ENCODE results near the gene SERF2. TPM values are rescaled to one million over a fixed set of nuclear protein-coding genes. Genes with fewer than 3 reads are reported as not detected.
A peak's percentile ranks its signal among the peaks of the same experiment; 100 is the strongest.

Gene SERF2
- total RNA-seq, 1 experiment from 2014 or later = 665 TPM

DNA sequence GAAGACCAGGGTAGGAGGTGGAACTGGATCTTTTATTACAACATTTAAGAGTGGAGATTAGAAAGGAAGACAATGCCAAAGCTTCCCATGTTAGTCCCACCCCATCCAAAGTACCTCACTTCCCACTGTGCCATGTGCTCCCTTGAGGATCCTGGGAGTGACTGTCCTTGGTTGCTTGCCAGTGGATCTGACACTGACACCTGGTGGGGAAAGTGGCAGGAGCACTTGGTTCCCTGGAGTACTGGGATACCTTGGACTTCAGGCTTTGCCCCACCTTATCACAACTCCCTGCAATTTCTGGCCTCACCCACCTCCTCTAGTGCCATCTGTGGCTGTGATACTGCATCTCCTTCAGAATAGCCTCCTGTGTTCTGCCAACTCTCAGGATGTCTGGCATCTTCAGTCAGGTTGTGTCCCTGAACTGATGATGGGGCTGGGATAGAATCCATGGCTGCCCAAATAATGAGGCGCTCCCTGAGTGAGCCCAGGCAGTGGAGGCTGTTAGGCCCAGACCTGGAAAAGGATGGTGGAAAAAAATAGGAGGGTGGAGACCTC, 16.6 kb upstream of the SERF2 start:
- intact Hi-C loops (cut with micrococcal nuclease) = loop anchor here (1.0 kb wide), 1 partner anchor 29 kb away; the partner anchor contains the start of gene PDIA3

DNA sequence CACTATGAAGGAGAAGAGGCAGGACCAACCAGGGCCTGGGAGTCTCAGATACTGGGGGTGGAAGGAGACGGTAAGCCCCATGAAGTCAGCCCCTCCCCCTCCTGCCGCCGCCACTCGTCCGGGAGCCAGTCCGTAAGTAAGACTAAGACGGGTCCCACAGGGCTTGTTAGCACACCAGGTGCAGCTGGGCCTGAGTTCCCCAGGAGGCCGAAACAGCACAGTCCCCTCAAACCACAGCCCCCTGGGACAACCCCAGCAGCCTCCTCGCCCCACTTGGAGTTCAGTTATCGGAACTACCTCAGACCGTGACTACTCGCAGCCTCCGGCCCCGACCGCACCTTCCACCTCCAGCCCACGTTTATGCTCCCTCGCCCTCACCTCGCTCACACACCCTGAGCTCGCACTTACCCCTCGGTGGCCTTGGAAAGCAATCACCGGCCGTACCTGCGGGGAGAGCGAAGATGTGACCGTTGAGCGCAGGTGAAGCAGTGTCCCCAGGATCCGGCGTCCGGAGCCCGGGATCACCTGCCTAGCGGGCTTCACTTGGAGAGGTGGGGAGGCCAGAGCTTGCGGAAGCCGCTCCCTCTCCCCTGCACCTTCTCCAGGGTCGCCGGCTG, 15.9 kb upstream of the SERF2 start:
- H3K4me3 ChIP-seq (ENCODE audit: low read length) = peak overlapping the region; percentile 83
- POLR2A ChIA-PET (ENCODE audit: unreplicated experiment) = interaction anchor here (0.5 to 0.6 kb wide), 2 partner anchors 265 to 380 kb away, joined by 3 to 5 read pairs; no protein-coding TSS in a partner anchor

More for the DNA sequence above, 16.6 kb upstream of the SERF2 start:
- TF ChIP-seq EZH2phosphoT487 (IDR thresholded peaks at IDR 0.05; ENCODE audit: borderline replicate concordance, low read length) = no peak
- TF ChIP-seq, protein P1, sequence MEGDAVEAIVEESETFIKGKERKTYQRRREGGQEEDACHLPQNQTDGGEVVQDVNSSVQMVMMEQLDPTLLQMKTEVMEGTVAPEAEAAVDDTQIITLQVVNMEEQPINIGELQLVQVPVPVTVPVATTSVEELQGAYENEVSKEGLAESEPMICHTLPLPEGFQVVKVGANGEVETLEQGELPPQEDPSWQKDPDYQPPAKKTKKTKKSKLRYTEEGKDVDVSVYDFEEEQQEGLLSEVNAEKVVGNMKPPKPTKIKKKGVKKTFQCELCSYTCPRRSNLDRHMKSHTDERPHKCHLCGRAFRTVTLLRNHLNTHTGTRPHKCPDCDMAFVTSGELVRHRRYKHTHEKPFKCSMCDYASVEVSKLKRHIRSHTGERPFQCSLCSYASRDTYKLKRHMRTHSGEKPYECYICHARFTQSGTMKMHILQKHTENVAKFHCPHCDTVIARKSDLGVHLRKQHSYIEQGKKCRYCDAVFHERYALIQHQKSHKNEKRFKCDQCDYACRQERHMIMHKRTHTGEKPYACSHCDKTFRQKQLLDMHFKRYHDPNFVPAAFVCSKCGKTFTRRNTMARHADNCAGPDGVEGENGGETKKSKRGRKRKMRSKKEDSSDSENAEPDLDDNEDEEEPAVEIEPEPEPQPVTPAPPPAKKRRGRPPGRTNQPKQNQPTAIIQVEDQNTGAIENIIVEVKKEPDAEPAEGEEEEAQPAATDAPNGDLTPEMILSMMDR (conservative IDR thresholded peaks at IDR 0.05; ENCODE audit: low read depth, low read length) = peak; percentile 81
- POLR2A ChIA-PET (ENCODE audit: unreplicated experiment) = no interaction called here
- CTCF ChIA-PET = no interaction called here
- DNase-seq = peak; percentile 95
- Histone ChIP-seq H3K9ac (ENCODE audit: low read length) (peak overlapping the region; percentile 53), H3K27me3 (ENCODE audit: low read length) (no peaks in the 10 kb centered on the region), H3K4me3 (ENCODE audit: low read length) (peak overlapping the region; percentile 83), H3K36me3 (ENCODE audit: low read depth, low read length) (peaks cover 34% of the 10 kb centered on the region), H3K4me1 (ENCODE audit: insufficient read depth, low read length) (peaks cover 17% of the 10 kb centered on the region; the same call in 1 of the 2 replicates), H3K27ac (ENCODE audit: low read length) (peak overlapping the region; percentile 44), H4K20me1 (ENCODE audit: low read length) (no peaks in the 10 kb centered on the region), H3K79me2 (ENCODE audit: low read length) (peaks cover 10% of the 10 kb centered on the region; the same call in 1 of the 2 replicates), H3K9me3 (ENCODE audit: low read length) (no peaks in the 10 kb centered on the region), H2AFZ (ENCODE audit: low read length) (peak overlapping the region; percentile 90; the same call in 1 of the 2 replicates), H3K9me2 (replicated peaks; ENCODE audit: low read length) (no peaks in the 10 kb centered on the region), H3F3A (ENCODE audit: low read length, unreplicated experiment) (no peaks in the 10 kb centered on the region), H3K4me2 (ENCODE audit: low read length) (peak overlapping the region; percentile 82)
- peak; percentile 54 for ATAC-seq
- BruUV-seq (replicated peaks) = no TSS peak

More for the DNA sequence above, 15.9 kb upstream of the SERF2 start:
- DNase-seq (peak; percentile 25), ATAC-seq (peak; percentile 18)
- peak overlapping the region; percentile 90 for H2AFZ ChIP-seq (ENCODE audit: low read length)
- CTCF ChIA-PET = interaction anchor here (1.1 kb wide), 1 partner anchor 48 kb away, joined by 4 read pairs; the partner anchor contains the start of gene MFAP1
- H3F3A ChIP-seq (ENCODE audit: low read length, unreplicated experiment) = no peaks in the 10 kb centered on the region
- no peak overlapping the region for H3K27ac ChIP-seq (ENCODE audit: low read length)
- H3K9ac ChIP-seq (ENCODE audit: low read length) = peak overlapping the region; percentile 53
- peaks cover 17% of the 10 kb centered on the region; the same call in 1 of the 2 replicates for H3K4me1 ChIP-seq (ENCODE audit: insufficient read depth, low read length)
- no peaks in the 10 kb centered on the region for H3K9me3 ChIP-seq (ENCODE audit: low read length)
- H3K27me3 ChIP-seq (ENCODE audit: low read length) = no peaks in the 10 kb centered on the region
- TF ChIP-seq EZH2phosphoT487 (IDR thresholded peaks at IDR 0.05; ENCODE audit: borderline replicate concordance, low read length) = no peak
- no peak for TF ChIP-seq EZH2 (IDR thresholded peaks at IDR 0.05; ENCODE audit: low read length, unreplicated experiment)
- TF ChIP-seq, protein P1 (conservative IDR thresholded peaks at IDR 0.05; ENCODE audit: low read depth, low read length) = no peak
- H3K36me3 ChIP-seq (ENCODE audit: low read depth, low read length) = peaks cover 29% of the 10 kb centered on the region
- intact Hi-C loops (cut with micrococcal nuclease) = loop anchor here (1.0 to 2.0 kb wide), 2 partner anchors 17 to 22 kb away; partner anchors contain the start of gene SERF2
- peaks cover 10% of the 10 kb centered on the region; the same call in 1 of the 2 replicates for H3K79me2 ChIP-seq (ENCODE audit: low read length)
- H4K20me1 ChIP-seq (ENCODE audit: low read length) = no peaks in the 10 kb centered on the region
- H3K9me2 ChIP-seq (replicated peaks; ENCODE audit: low read length) = no peaks in the 10 kb centered on the region
- TSS peak; percentile 52 for BruUV-seq (replicated peaks)
- peak overlapping the region; percentile 82 for H3K4me2 ChIP-seq (ENCODE audit: low read length)

All from PC-3 (cell line).